Pulmonary artery endothelial cell (primary cell): ENCODE measurements around the gene SRGAP3. TPM values are rescaled to one million over a fixed set of nuclear protein-coding genes. Genes with fewer than 3 reads are reported as not detected.

Experiments
- DNase-seq: peaks from one replicate; pipeline ENCODE4 v3.0.0-alpha.2; 2011; ENCODE audit warnings: low read depth, low spot score
- total RNA-seq: library from RNA; depleted of rRNA; stranded (reverse); fragments of >200 nt; gene quantifications from 2 replicates; pipeline ENCODE4 v1.2.3, GENCODE V29; 2014

Gene SRGAP3
- total RNA-seq, 1 donor from 2014 or later: 0.13 TPM

- DNase-seq: no peak
Observed at GRCh38 chr3:9201955-9202354, 47.5 kb downstream of the SRGAP3 start.

- no peak for DNase-seq
Observed at GRCh38 chr3:9201266-9201665, 48.2 kb downstream of the SRGAP3 start.

DNA sequence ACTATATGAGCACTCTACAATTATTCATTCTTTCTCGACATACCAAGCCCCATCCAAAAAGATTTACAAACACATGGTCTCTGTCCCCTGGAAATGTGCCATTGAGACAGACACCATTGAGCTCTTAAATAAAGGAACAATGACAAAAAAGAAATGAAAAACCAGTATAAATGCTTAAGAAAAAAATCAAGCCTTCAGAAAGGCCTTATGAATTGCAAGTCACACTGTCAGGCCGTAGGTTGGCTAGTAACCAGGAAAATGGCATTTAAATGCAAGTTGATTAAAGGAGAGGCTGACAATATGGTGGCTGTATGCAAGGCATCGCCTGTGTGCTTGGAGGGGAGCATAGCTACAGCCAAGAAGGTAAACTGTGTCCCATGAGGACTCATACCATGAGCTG is 49.7 kb downstream of the SRGAP3 start:
- no peak for DNase-seq

GRCh38 chr3:9198899-9199335 is 50.5 kb downstream of the SRGAP3 start:
- no peak for DNase-seq

DNA sequence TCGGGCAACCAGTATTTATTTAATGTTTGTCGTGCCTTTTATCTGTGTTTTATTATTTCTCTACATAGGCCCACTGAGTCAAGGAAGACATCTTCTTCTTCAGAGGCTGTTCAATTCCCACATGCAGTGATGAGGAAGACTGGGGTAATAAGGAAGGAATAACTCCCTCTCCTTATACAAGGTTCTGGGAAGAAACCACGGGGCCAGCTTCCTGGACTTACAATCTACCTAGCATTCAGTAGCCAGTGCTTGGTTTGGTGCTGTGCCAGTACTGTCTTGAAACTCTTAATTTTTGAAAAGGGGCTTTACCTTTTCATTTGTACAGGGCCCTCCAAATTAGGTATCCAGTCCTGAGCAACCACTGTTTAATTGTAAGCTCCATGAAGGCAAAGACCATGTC is 51.2 kb downstream of the SRGAP3 start:
- no peak for DNase-seq

- no peak for DNase-seq
Observed at GRCh38 chr3:9196020-9196419, 53.4 kb downstream of the SRGAP3 start.

GRCh38 chr3:9195390-9195789 is 54.1 kb downstream of the SRGAP3 start:
- DNase-seq: no peak

- no peak for DNase-seq
Observed at GRCh38 chr3:9194509-9195184, 54.8 kb downstream of the SRGAP3 start.

DNA sequence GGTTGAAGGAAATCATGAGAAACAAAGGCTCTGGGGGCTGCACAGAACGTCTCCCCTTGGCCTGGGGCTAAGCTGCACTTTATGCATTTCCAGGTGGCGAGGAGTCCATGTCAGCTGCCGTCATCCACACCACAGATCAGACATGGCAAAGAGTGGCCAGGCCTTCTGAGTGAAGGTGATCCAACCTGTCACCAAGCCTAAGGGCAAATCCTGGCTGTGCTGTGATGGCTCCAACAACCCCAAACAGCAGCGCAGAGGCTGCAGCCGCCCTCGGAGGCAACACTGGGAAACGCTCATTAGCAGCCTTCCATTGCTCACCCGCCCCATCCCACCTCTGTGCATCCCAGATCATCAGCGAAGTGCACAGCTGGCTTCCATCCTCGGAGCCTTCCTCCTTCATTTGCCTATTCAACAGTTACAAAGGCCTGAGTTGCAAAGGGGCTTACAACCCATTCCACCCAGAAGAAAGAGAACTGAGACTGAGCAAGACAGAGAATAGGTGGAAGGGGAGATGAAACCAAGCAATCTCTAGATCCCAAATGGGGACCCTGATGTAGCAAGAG is 55.7 kb downstream of the SRGAP3 start:
- DNase-seq: no peak

GRCh38 chr3:9193211-9193610 is 56.2 kb downstream of the SRGAP3 start:
- DNase-seq: no peak

- DNase-seq: no peak
Observed at GRCh38 chr3:9192248-9193025, 57.0 kb downstream of the SRGAP3 start.

GRCh38 chr3:9190276-9190675 is 59.2 kb downstream of the SRGAP3 start:
- no peak for DNase-seq

DNA sequence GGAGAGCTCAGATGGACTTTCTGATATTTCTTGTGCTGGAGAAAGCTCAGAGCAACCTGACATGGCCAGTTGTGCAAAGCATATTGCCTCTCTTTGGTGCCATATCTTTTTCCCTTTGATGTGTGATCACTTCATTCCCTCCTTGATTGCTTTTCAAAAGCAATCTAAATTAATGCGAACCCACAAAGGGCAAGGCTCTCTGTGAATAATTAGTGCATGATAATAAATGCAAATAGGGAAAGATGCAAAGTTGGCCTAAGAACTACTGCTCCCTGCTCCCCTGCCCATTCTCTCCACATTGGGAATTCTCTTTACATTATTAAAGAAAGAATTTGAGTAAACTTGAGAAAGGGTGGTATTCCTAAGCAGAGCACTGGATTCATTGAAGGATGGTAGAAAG is 60.9 kb downstream of the SRGAP3 start:
- no peak for DNase-seq

DNA sequence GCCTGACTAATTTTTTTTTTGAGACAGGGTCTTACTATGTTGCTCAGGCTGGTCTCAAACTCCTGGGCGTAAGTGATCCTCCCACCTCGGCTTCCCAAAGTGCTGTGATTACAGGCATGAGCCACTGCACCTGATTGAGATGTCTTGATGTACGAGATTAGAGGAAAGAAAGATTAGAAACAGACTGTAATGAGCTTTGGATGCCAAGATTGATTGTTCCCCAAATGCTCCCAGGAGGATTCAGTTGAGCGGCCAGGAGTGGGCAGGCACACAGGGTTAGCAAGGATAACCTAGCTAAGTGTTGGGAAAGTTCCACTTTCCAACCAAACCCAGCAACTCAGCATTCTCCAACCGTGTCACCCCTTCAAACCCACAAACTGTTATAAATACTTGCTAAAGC is 63.7 kb downstream of the SRGAP3 start:
- no peak for DNase-seq

DNA sequence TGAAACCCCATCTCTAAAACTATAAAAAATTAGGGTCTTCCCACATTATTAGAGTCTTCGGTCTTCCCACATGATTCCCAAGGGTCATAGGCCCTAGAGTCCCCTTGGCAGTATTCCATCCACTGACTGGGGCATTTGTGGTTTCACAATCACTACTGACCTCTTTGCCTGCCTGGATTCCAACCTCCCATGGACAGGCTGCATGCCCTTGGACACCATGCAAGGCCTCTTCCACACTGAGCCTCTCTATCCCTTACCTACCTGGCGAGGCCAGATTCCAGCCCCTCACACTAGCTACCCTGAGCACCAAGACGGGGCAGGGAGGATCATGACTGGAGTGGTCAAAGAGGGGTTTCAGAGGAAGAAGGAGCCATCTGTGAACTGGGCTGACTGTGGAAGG is 64.4 kb downstream of the SRGAP3 start:
- no peak for DNase-seq

GRCh38 chr3:9184461-9184835 is 65.0 kb downstream of the SRGAP3 start:
- DNase-seq: no peak

GRCh38 chr3:9183811-9184460 is 65.5 kb downstream of the SRGAP3 start:
- DNase-seq: no peak

DNA sequence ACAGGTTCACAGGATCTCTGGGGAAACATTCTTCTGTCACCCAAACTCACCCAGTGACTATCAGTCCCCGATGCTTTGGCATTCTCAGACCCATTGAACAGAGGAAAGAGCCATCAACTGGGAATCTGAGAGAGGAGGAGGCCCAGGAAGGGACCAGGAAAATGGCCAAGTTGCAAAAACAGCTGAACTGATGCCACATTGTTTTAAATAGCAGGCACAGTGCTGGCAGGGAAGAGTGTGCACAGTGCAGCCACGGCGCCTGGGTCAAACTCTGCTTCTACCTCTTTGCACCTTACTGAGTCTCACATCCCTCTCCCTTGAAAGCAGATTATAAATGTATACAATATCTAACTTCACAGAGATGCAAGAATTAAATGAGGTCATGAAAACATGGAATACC is 66.4 kb downstream of the SRGAP3 start:
- DNase-seq: no peak

- no peak for DNase-seq
Observed at GRCh38 chr3:9180764-9181117, 68.7 kb downstream of the SRGAP3 start.

- no peak for DNase-seq
Observed at GRCh38 chr3:9179826-9180763, 69.4 kb downstream of the SRGAP3 start.

DNA sequence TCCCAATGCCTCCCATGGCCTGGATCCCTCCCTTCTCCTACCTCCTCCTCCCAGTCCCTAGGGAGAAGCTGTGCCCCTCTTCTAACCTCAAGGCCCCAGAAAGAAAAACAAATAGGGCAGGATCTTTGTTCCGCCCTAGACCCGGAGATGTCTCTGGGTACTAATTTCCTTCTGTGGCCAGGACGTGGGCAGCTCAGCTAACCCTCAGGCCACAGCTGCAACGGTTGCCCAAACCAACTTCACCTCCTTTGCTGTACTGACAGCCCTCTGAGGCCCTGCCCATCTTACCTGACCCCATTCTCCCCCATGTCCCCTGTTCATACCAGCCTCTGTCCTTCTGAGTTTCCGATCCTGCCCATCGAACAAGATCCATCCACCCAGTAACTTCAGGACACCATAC is 70.7 kb downstream of the SRGAP3 start:
- DNase-seq: no peak
